Fibroblast of peridontal ligament (primary cell): Measurements from ENCODE around the gene DEPDC5.
"Not testable (repeated sequence)": the region's sequence is repeated elsewhere in the genome, so short reads cannot be mapped to it uniquely, and the experiment has no call there.

Experiments used
- DNase-seq: peaks from one replicate; pipeline ENCODE4 v3.0.0-alpha.2; 2010; ENCODE audit errors: extremely low read depth

Gene DEPDC5

DNA sequence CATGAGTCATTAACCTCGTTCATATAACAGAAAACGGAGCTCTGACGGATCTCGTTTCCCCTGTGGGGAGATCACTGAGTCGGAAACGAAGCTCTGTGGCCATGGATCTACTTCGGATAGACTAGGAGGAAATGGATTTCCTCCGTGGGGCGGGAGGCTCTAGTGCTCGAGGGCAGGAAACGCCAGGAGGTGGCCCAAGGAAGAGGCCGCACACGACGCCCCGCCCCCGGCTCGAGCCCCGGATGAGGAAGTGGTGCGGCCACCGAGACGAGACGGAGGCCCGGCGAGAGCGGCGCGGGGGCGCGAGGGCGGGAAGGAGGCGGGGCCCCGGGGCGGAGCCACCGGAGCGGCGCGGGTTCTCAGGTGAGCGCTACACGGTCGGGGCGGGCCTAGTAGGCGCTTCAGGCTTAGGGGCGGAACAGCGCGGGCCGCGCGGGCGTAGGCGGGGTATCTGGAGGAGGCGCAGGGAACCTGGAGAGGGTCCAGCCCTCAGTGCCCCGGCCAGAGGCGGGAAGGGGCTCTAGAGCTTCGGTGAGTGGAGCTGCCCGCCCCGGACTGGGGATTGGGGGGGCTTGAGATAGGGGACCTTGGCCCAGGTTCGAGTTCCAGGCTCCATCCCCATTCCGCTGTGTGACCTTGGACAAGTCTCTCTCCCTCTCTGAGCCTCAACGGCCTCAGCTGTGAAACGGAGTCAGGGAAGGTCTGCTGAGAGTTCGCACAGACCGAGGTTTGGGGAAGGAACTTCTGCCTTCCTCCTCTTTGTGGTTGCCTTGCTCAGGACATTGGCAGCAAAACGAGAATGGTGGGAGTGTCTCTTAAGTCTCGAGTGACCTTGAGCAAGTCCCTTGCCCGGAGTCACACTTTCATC, at the start of gene DEPDC5:
DEPDC5 (plus strand) TSS at position 386 of the 868 bp plus-strand sequence. CDS start 903 bp downstream, outside the sequence.
- peak; percentile 84 for DNase-seq

DNA sequence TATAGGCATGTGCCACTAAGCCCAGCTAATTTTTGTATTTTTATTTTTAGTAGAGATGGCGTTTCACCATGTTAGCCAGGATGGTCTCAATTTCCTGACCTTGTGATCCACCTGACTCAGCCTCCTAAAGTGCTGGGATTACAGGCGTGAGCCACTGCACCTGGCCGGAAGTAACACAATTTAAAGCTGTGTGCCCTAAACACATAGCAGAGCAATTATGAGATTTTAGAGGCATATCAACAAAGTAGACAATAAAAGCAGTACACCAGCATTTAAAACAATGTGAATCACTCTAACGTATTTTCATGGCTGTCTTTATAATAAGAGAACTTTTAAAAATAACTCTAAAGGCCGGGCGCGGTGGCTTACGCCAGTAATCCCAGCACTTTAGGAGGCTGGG, 46.3 kb upstream of the DEPDC5 start:
- DNase-seq, result no peak

DNA sequence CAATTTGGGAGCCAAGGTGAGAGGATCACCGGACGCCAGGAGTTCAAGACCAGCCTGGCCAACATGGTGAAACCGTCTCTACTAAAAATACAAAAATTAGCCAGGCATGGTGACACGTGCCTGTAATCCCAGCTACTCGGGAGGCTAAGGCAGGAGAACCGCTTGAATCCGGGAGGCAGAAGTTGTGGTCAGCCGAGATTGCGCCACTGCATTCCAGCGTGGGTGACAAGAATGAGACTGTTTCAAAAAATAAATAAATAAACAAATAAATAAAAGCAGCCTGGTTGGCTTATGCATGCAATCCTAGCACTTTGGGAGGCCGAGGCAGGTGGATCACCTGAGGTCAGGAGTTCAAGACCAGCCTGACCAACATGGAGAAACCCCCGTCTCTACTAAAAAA, 42.6 kb upstream of the DEPDC5 start:
- not testable (repeated sequence) for DNase-seq

GRCh38 chr22:31715147-31715778, 38.6 kb upstream of the DEPDC5 start:
- DNase-seq, result no peak

DNA sequence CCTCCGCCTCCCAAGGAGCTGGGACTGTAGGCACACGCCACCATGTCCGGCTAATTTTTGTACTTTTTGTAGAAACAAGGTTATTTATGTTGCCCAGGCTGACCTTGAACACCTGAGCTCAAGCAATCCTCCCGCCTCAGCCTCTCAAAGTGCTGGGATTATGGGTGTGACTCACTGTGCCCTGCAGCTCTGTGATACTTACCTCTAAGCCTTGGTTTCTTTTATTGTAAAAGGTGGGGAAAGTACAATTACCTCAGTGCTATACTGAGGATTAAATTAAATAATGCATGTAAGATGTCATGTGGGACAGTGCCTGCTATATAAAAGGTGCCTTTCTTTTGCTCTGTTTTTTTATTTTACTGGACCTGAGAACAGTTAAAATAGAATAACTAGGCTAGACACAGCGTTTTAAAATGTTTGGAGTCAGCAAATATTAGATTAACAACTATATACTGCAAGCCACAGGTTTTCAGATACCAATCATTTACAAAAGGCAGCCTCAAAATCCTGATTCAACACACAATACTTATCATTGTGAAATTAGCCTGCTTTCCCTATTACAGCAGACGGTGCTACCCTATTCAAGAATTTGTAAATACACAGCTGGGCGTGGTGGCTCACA, 33.9 kb upstream of the DEPDC5 start:
- DNase-seq, result no peak

- DNase-seq, result no peak
These were observed 30.1 kb upstream of the DEPDC5 start for GRCh38 chr22:31723723-31724122.

DNA sequence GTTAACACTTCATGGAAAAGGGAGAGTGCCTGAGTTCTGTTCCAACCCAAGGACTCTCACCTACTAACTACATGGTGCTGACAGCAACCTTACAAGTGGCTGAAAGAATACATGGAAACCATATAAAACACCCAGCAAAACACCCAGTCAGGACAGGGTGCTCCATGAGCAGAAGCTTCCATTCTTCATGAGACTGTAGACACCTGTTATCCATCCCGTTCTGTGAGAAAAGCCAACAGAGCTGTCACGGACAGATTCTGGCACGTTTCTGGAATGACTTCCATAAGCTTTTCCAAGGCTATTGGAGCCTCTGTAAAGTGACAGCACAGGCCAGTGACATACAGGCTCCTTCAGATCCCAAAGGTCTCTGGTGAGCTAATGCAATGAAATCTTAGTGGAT, 27.1 kb upstream of the DEPDC5 start:
- DNase-seq, result no peak

GRCh38 chr22:31728857-31729256, 25.0 kb upstream of the DEPDC5 start:
- no peak for DNase-seq

DNA sequence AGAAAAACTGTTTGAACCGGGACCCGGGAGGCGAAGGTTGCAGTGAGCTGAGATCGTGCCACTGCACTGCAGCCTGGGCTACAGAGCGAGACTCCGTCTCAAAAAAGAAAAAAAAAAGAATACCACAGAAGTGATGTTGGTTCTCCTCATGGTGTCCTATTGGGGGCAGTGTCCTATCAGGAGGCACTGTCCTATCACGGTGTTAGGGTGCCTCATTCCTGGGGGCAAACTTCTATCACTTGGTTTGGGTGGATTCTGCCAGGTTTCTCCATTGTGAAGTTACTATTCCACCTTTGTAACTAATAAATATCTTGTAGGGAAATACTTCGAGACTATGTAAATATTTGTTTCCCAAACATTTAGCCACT, 23.5 kb upstream of the DEPDC5 start:
- no peak for DNase-seq

- DNase-seq, result no peak
These were observed 21.6 kb upstream of the DEPDC5 start for GRCh38 chr22:31732089-31732829.

DNA sequence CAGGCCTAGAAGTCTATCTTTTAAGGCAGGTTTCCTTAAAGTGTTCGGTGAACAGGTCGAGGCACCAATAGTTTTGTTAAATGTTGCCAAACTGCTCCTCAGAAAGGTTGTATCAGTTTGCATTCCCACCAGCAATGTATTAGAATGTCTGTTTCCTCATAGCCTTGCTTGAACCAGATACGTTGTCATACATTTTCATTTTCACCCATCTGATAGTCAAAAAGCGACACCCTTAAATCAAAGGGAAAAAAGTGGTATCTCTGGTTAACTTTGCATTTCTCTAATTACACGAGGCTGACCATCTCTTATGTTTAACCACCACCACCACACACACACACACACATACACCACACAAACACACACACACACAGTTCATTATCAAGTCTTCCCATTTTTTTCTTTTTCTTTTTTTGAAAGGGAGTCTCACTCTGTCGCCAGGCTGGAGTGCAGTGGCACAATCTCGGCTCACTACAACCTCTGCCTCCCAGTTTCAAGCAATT, 20.2 kb upstream of the DEPDC5 start:
- no peak for DNase-seq

- DNase-seq, result peak; percentile 42
These were observed 19.3 kb upstream of the DEPDC5 start for GRCh38 chr22:31734512-31734911.

GRCh38 chr22:31736458-31736857, 17.4 kb upstream of the DEPDC5 start:
- DNase-seq, result no peak

GRCh38 chr22:31737932-31738331, 15.9 kb upstream of the DEPDC5 start:
- DNase-seq, result no peak

GRCh38 chr22:31738566-31738965, 15.3 kb upstream of the DEPDC5 start:
- no peak for DNase-seq

DNA sequence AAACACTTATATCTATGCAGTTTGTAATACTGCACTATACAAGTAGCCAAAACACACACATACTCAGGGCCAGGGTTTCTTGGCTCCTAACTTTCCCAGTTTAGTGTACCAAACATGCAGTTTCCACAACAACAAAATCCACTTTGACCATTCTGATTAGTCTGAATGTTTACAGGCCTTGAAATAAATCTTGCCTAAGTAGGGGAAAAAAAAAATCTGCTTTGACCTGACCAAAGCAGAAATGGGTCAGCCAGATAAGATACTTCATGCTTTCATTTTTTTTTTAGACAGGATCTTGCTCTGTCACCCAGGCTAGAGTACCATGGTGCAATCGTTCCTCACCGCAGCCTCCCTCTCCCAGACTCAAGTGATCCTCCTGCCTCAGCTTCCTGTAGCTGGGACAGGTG, 14.0 kb upstream of the DEPDC5 start:
- DNase-seq, result no peak

DNA sequence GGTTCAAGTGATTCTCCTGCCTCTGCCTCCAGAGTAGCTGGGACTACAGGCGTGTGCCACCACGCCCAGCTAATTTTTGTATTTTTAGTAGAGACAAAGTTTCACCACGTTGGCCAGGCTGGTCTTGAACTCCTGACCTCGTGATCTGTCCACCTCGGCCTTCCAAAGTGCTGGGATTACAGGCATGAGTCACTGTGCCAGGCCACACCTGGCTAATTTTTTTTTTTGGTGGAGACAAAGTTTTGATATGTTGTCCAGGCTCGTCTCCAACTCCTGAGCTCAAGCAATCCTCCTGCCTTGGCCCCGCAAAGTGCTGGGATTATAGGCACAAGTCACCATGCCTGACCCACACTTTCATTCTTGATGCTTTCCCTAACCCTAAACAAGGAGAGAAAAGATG, 13.5 kb upstream of the DEPDC5 start:
- DNase-seq, result not testable (repeated sequence)

- no peak for DNase-seq
These were observed 11.7 kb upstream of the DEPDC5 start for GRCh38 chr22:31742115-31742514.

GRCh38 chr22:31742682-31743081, 11.1 kb upstream of the DEPDC5 start:
- DNase-seq, result no peak

- DNase-seq, result no peak
These were observed 9.9 kb upstream of the DEPDC5 start for GRCh38 chr22:31743871-31744270.

GRCh38 chr22:31747441-31747840, 6.4 kb upstream of the DEPDC5 start:
- no peak for DNase-seq

DNA sequence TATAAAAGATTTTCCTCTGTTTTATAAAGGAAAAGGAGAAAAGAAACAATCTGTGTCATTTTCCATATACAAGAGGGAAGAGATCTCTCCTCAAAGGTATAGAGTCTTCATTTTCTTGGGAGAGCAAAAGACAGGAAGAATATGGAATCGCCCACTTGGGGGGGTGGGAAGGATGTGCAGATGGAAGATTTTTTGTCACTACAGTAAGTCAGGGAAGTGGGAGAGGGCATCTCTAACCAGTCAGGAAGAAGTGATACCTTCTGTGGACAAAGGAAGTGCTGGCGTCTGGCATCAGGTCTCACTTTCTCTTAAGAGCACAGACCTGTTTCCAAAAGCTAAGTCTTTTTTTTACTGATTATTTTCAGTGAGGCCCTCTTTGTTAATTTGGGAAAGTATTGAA, 5.3 kb upstream of the DEPDC5 start:
- DNase-seq, result no peak
